AG09309 (cell line): ENCODE results near the gene TBC1D22A.

Experiments
- DNase-seq: peaks from one replicate; pipeline ENCODE4 v3.0.0-alpha.2; 2010; ENCODE audit warnings: low read depth
- H3K4me3 ChIP-seq: 2 replicates; pipeline ENCODE4 v1.5.1; 2011; ENCODE audit warnings: mild to moderate bottlenecking, low read depth, low read length, moderate library complexity; ENCODE audit not compliant: control insufficient read depth
- CTCF ChIP-seq: IDR thresholded peaks from 2 replicates; pipeline ENCODE4 v1.5.1; 2011; ENCODE audit warnings: mild to moderate bottlenecking, low read depth, low read length, inconsistent platforms; ENCODE audit not compliant: insufficient read depth, control insufficient read depth; ENCODE audit errors: missing control alignments

Gene TBC1D22A

DNA sequence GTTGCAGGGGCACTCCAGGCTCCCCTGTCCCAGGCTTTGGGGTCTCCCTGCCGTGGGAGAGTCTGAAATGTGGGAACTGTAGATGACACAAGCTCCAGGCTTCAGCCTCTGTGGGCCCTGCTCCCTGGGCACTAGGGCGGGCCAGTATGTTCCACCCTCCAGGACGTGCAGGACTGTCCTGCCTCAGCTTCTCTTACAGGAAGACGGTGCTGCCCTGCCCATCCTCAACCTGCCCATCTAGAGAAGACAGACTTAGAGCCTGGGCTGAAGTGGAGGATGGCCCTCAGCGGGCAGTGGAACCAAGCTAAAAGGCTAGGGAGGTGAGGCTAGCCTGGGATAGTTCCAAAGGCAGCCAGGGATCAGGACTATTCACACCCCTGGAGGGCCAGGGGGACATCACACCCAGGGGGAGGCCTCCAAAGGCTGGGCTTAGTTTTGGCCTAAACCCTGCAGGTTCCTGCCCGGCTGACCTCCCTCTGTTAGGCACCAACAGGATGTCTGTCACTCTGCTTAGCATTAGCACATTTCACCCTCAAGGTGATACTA lies 20.4 kb upstream of the TBC1D22A start:
- no peak overlapping the region for H3K4me3 ChIP-seq
- TF ChIP-seq CTCF = no peak
- no peak for DNase-seq

- no peak for TF ChIP-seq CTCF
- no peak for DNase-seq
- H3K4me3 ChIP-seq = no peak overlapping the region
Measured at GRCh38 chr22:46742576-46743221, 19.8 kb upstream of the TBC1D22A start.

- H3K4me3 ChIP-seq = no peak overlapping the region
- TF ChIP-seq CTCF = no peak
- DNase-seq = no peak
Measured at GRCh38 chr22:46744581-46744980, 17.9 kb upstream of the TBC1D22A start.

DNA sequence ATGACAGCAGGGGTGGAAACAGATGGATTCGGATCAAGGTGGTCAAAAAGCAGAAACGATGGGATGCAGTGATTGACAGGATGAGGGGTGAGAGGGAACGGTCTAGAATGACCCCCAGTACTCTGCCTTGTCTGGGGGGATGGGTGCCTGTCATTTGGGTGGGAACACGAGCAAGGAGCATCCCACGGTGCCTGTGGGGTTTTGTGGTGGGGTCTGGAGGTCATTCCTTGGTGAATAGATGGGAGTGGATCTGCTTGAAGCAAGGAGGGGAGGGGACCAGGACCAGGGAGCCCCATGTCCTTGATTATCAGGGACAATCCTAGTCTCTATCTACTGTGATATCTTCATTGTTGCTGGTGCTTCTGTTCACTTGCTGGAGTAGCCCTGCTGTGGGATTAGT lies 16.3 kb upstream of the TBC1D22A start:
- TF ChIP-seq CTCF = no peak
- H3K4me3 ChIP-seq = no peak overlapping the region
- no peak for DNase-seq

DNA sequence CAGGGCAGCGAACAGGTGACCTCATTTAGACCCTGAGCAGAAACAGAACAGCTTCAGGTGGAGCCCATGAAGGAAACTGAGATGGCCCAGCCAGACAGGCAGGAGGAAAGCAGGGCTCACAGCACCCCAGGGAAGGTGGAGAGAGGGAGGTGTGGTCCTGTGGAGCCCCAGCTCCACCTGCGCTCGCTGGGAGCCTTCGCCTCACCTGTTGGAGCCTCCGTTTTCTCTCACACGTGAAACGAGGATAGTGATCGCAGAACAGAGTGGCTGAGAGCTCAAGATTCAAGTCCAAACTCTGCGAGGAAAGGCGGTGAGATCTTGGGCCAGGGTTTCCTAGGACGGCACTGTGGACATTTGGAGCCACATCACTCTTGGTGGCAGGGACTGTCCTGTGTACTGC lies 15.8 kb upstream of the TBC1D22A start:
- no peak overlapping the region for H3K4me3 ChIP-seq
- DNase-seq = no peak
- TF ChIP-seq CTCF = no peak

DNA sequence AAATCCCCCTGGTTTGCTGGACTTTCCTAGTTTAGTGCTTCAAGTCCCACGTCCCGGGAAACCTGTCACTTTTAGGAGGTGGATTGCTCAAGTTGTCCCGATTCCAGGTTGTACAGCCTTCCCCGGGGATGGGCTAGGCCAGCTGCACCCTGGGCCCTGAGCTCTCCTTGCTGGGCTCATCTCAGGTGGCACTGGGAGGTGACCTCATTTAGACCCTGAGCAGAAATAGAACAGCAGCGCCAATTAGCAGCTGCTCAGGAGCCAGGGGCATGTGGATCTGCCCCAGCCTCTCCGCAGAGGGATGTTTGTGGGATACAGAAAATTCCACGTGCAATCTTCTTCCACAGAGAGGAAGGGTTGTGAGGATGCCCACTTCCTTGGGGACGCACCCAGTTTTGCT lies 14.8 kb upstream of the TBC1D22A start:
- no peak overlapping the region for H3K4me3 ChIP-seq
- no peak for DNase-seq
- no peak for TF ChIP-seq CTCF
